ENCODE measurements around the gene KANSL1. TPM values are rescaled to one million over a fixed set of nuclear protein-coding genes. Genes with fewer than 3 reads are reported as not detected.

Gene KANSL1
- total and polyA plus RNA-seq, 9 of the 15 experiments (the other 6 are each of a cell fraction or from before 2014, with no cell fraction given) = 3.6 to 55.4 (median 31.8) TPM

GRCh38 chr17:46003907-46004748, 189.1 kb downstream of the KANSL1 start:
- Histone ChIP-seq H3K9ac (ENCODE audit: insufficient read depth in 1 of 2, low read depth in 2 of 2, low read length in 2 of 2) (0 out of 4 replicates have a peak overlapping the region, but pooled peaks of 1 of the 2 experiments have one; percentile 48), H3K27ac (ENCODE audit: extremely low read depth, low read depth, low read length) (no peak overlapping the region), H3K4me1 (replicated peaks in 1 of 2; ENCODE audit: control insufficient read depth in 2 of 2, insufficient read depth in 2 of 2, low read length in 2 of 2) (peaks cover 0 to 9% of the 10 kb centered on the region in 2 experiments; a peak in 2 of 5 replicates), H4K20me1 (replicated peaks; ENCODE audit: control insufficient read depth, insufficient read depth, low read length) (no peaks in the 10 kb centered on the region), H3K9me3 (replicated peaks; ENCODE audit: control insufficient read depth, insufficient read depth, low read depth, low read length) (no peaks in the 10 kb centered on the region), H3K79me2 (ENCODE audit: control insufficient read depth, insufficient read depth, low read length) (no peaks in the 10 kb centered on the region), H3K9me1 (ENCODE audit: control insufficient read depth, insufficient read depth, low read length) (no peaks in the 10 kb centered on the region), H3K27me3 (ENCODE audit: control insufficient read depth in 2 of 2, insufficient read depth in 2 of 2, low read length in 2 of 2) (no peaks in the 10 kb centered on the region; a peak in 1 of 5 replicates), H3K4me3 (no peak overlapping the region), H2AFZ (ENCODE audit: low read depth, low read length) (no peak overlapping the region), H3K36me3 (ENCODE audit: control insufficient read depth, insufficient read depth, low read length) (no peaks in the 10 kb centered on the region), H3K4me2 (ENCODE audit: insufficient read depth, low read length) (no peak overlapping the region)
- ATAC-seq (no peak; the same call in 2 of the 3 replicates), DNase-seq (ENCODE audit: extremely low read depth in 1 of 4, low spot score in 3 of 4) (no peak), FAIRE-seq (peak; percentile 54)
- 0 out of 2 replicates have a peak, but pooled peaks have one; percentile 13 for TF ChIP-seq NFIC (IDR thresholded peaks at IDR 0.05)
- no peak for TF ChIP-seq DIDO1 (tag; IDR thresholded peaks at IDR 0.05; ENCODE audit: low read depth)
- no peak for TF ChIP-seq RCOR1 (IDR thresholded peaks at IDR 0.05; ENCODE audit: borderline replicate concordance in 1 of 2, low read depth in 2 of 2, low read length in 2 of 2)
- CTCF ChIA-PET (ENCODE audit: low intra/inter-chr PET ratio) = interaction anchor here (1.1 kb wide), 1 partner anchor 40 kb away, joined by 3 read pairs; no protein-coding TSS in a partner anchor
- no TSS peak for BruUV-seq (replicated peaks)
- in situ Hi-C loops (cut with MboI) = loop anchor here (5.0 to 10.0 kb wide), 2 partner anchors 213 to 281 kb away; no protein-coding TSS in a partner anchor
- POLR2A ChIA-PET = interaction anchor here (1.0 to 1.4 kb wide), 2 partner anchors 14 to 30 kb away, joined by 3 read pairs; no protein-coding TSS in a partner anchor
- intact Hi-C loops (cut with micrococcal nuclease) = loop anchor here (2.0 kb wide), 2 partner anchors 189 to 209 kb away; partner anchors contain the start of gene KANSL1
- WGBS (ENCODE audit: insufficient coverage, low coverage, missing lambda C conversion rate) = 14% methylated on average over 6 of the region's 6 CpGs

Data from K562 (cell line).